Mucosa of descending colon (tissue), 3 donors: Measurements from ENCODE around the gene KPTN. TPM values are rescaled to one million over a fixed set of nuclear protein-coding genes. Genes with fewer than 3 reads are reported as not detected.

Source experiments
- ATAC-seq: fragments of 200-7000 bp; cut with Tn5 transposase; one replicate; pipeline ENCODE4 v1.9.1; 2020; ENCODE audit warnings: mild to moderate bottlenecking, moderate library complexity
- DNase-seq, 3 donors: peaks; one replicate each; pipeline ENCODE4 v3.0.0-alpha.2; 2020
- H3K36me3 ChIP-seq: fragments of 200-600 bp; one replicate; pipeline ENCODE4 v1.8.0; 2021; ENCODE audit warnings: low read depth, mild to moderate bottlenecking
- H3K4me1 ChIP-seq: fragments of 200-600 bp; one replicate; pipeline ENCODE4 v1.8.0; 2021; ENCODE audit warnings: low read depth, mild to moderate bottlenecking
- H3K4me3 ChIP-seq: fragments of 200-600 bp; one replicate; pipeline ENCODE4 v1.8.0; 2021; ENCODE audit warnings: mild to moderate bottlenecking
- H3K9me3 ChIP-seq: fragments of 200-600 bp; one replicate; pipeline ENCODE4 v1.8.0; 2021; ENCODE audit warnings: mild to moderate bottlenecking
- intact Hi-C, 2 donors: fragments of 100-400 bp; cut with DNase I in 1 of 2; cut with micrococcal nuclease in 1 of 2; formaldehyde crosslinking; loops; one replicate each; pipeline versions ENCODE4 v1.11.0 to v1.11.1; 2022; cut with DNase I, micrococcal nuclease
- total RNA-seq, 3 donors: library from RNA; stranded (reverse); fragmentation: NEBNext Ultra II Directional in 2 of 3; extraction: Animal tissue kit (Norgen Biotek cat#: 25700) in 2 of 3; gene quantifications; one replicate each; pipeline versions ENCODE4 v1.2.1 to v1.2.4, GENCODE V29; 2021 to 2023
- TF ChIP-seq, protein P1 (sequence below): fragments of 200-600 bp; IDR thresholded peaks from one replicate; pipeline ENCODE4 v1.8.0; 2022; ENCODE audit warnings: antibody characterized with exemption, mild to moderate bottlenecking
- donor health status: DM: no; HTN: no; CAD: no; lungs with moderate emphysema.
- donor health status: DM: no; HTN: no; CAD: no.
- donor health status: DM: no; HTN: yes; CAD: no.

KPTN gene
- total RNA-seq, 3 donors from 2014 or later = 5.5 to 8.9 (median 8.9) TPM

DNA sequence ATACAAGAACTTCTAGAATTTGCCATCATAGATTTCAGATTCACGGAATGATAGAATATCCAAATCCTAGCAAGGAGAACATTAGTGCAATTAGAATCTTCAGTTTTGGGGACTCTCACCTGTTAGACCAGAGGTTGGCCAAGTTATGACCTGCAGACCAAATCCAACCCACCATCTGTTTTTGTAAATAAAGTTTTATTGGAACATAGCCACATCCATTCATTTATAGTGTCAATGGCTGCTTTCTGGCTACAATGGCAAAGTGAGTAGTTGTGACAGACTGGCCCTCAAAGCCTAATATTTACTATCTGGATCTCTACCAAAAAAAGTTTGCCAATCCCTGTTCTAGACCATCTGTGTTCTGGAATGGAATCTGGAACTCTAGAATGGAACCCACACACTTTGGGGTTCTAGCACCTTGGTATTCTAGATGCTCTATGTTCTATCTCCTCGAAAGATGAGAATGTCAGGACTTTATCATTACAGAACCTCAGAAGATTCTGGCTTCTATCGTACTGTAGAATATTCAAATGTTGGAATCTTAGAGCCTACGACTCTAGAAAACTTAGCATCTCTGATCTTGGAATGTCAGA lies 2.5 kb downstream of the KPTN start:
- Histone ChIP-seq H3K4me1 (peaks cover 8% of the 10 kb centered on the region), H3K9me3 (no peaks in the 10 kb centered on the region), H3K36me3 (no peaks in the 10 kb centered on the region), H3K4me3 (no peak overlapping the region)
- intact Hi-C loops = no loop called here
- ATAC-seq (no peak), DNase-seq (no peak)
- TF ChIP-seq, protein P1, sequence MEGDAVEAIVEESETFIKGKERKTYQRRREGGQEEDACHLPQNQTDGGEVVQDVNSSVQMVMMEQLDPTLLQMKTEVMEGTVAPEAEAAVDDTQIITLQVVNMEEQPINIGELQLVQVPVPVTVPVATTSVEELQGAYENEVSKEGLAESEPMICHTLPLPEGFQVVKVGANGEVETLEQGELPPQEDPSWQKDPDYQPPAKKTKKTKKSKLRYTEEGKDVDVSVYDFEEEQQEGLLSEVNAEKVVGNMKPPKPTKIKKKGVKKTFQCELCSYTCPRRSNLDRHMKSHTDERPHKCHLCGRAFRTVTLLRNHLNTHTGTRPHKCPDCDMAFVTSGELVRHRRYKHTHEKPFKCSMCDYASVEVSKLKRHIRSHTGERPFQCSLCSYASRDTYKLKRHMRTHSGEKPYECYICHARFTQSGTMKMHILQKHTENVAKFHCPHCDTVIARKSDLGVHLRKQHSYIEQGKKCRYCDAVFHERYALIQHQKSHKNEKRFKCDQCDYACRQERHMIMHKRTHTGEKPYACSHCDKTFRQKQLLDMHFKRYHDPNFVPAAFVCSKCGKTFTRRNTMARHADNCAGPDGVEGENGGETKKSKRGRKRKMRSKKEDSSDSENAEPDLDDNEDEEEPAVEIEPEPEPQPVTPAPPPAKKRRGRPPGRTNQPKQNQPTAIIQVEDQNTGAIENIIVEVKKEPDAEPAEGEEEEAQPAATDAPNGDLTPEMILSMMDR = no peak

DNA sequence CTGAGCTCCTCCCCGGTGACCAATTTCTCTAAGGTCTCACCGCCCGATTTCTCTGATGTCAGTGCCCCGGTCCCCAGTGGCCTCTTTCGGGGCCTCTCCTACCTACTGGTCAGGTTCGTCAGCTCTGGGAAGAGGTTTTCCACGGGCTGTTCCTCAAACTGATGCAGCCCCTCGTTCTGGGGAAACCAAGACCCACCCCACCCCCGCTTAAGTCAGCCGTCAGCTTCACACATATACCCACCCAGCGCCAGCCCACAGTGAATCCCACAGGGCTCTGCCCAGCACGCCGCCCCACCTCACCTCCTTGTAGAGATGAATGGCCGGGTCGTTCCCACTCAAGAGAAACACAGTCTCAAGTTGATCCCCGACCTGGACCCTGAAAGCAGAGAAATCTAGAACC lies 3.4 kb downstream of the KPTN start:
- Histone ChIP-seq H3K4me3 (no peak overlapping the region), H3K4me1 (peaks cover 8% of the 10 kb centered on the region), H3K9me3 (no peaks in the 10 kb centered on the region), H3K36me3 (no peaks in the 10 kb centered on the region)
- TF ChIP-seq, protein P1 = no peak
- intact Hi-C loops = no loop called here
- no peak for DNase-seq
- no peak for ATAC-seq

DNA sequence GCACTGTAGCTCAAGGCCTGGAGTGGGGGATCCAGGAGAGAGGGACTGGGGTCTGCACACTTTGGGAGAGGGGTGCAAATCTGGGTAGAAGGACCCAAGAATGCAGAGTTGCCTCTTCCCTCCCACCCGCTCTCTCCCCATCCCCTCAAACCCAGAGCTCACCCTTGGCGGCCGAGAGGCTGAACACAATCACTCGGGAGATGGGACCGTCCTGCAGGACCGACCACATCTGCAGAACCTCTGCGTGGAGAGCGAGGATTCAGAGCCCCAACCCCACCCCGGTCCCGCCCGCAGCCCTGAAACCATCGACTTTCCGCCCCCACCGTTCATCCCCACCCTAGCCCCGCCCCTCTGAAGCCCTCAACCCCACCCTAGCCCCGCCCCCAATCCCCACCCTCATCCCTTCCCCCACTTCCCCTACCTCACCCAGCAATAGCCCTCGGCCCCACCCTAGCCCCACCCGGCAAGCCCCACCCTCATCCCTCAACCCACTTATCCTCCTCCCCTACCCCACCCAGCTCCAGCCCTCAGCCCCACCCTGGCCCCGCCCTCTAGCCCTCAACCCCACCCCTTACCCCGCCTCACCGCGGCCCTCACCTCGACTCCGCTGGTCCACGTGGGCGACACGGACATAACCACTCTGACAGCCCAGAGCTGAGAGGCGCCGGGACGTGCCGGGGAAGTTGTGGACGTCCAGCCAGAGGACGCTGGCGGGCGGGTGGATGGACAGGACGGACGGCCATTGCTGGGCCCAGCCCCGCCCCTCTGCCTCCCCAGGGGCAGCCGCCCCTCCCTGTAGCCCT lies 4.1 kb downstream of the KPTN start:
- H3K9me3 ChIP-seq = no peaks in the 10 kb centered on the region
- intact Hi-C loops = no loop called here
- no peak for ATAC-seq
- no peaks in the 10 kb centered on the region for H3K36me3 ChIP-seq
- TF ChIP-seq, protein P1 = no peak
- no peak overlapping the region for H3K4me3 ChIP-seq
- H3K4me1 ChIP-seq = peaks cover 3% of the 10 kb centered on the region
- no peak for DNase-seq

DNA sequence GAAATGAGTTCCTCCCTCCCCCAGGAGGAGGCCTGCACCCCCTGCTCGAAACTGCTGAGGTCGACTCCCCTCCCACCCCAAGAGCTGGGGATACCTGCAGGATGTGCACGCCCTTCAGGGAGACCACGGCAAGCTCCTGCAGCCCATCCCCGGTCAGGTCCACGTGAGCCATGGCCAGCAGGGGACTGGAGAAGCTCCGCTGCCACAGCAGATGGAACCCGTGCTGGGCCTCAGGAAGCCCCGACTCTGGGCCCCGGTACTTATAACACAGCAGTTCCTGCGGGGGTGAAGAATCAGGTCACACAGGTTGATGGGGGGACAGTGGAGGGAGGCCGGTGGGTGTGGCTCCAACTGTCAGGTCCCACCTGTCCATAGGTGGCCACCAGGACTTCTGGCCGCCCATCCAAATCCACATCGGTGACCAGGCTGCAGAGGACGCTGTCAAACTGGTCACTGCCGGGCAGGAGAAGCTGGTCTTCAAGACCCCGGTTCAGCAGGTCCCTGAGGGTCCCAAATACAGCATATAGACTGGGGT lies 7.5 kb downstream of the KPTN start:
- TF ChIP-seq, protein P1 = no peak
- no peak for ATAC-seq

DNA sequence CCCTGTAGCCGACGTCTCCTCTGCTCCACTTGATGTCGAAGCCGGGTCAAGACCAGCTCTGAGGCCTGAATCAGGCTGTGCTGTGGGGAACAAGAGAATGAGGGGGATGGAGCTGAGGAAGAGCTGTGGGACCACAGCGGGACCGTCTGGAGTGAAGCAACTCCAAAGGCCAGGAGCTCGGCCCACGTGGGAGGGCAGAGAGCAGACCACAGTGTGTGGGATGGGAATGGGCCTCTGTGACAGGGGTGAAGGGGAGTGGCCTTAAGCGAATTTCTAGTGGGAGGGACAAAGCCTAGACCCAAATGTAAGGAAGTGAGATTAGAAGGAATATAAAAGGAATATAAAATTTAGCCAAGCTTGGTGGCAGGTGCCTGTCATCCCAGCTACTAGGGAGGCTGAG lies 8.6 kb downstream of the KPTN start:
- H3K36me3 ChIP-seq = no peaks in the 10 kb centered on the region
- H3K9me3 ChIP-seq = no peaks in the 10 kb centered on the region
- DNase-seq = no peak
- TF ChIP-seq, protein P1 = no peak
- no peaks in the 10 kb centered on the region for H3K4me1 ChIP-seq
- H3K4me3 ChIP-seq = no peak overlapping the region
- intact Hi-C loops = no loop called here
- no peak for ATAC-seq

More for the DNA sequence above, 7.5 kb downstream of the KPTN start:
- intact Hi-C loops = no loop called here
- no peaks in the 10 kb centered on the region for H3K4me1 ChIP-seq
- no peak for DNase-seq
- no peaks in the 10 kb centered on the region for H3K9me3 ChIP-seq
- no peak overlapping the region for H3K4me3 ChIP-seq
- H3K36me3 ChIP-seq = no peaks in the 10 kb centered on the region
